Cardiac muscle cell (in vitro differentiated cells and primary cell): Measurements from ENCODE around the gene MSL2. TPM values are rescaled to one million over a fixed set of nuclear protein-coding genes. Genes with fewer than 3 reads are reported as not detected.
A peak's percentile ranks its signal among the peaks of the same experiment; 100 is the strongest.
"Not testable (repeated sequence)": the region's sequence is repeated elsewhere in the genome, so short reads cannot be mapped to it uniquely, and the experiment has no call there.

Experiments
- DNase-seq, 2 donors: peaks; one replicate each; pipeline versions ENCODE4 v3.0.0 to v3.0.0-alpha.2; 2010 to 2017; ENCODE audit warnings: low read depth in 1 of 2, low spot score in 1 of 2
- H3K27ac ChIP-seq: fragments of 200-600 bp; sonication (generic); 2 replicates; pipeline ENCODE4 v1.5.1; 2016
- H3K27me3 ChIP-seq: fragments of 200-600 bp; sonication (generic); 2 replicates; pipeline ENCODE4 v1.6.0; 2016; ENCODE audit warnings: control low read depth
- H3K36me3 ChIP-seq: fragments of 200-600 bp; sonication (generic); 2 replicates; pipeline ENCODE4 v1.5.1; 2016; ENCODE audit warnings: control low read depth
- H3K4me1 ChIP-seq: fragments of 200-600 bp; sonication (generic); 2 replicates; pipeline ENCODE4 v1.8.1; 2017; ENCODE audit warnings: low read depth, mild to moderate bottlenecking, mixed run types
- H3K4me3 ChIP-seq: fragments of 200-600 bp; sonication (generic); 2 replicates; pipeline ENCODE4 v1.5.1; 2016; ENCODE audit warnings: mild to moderate bottlenecking
- H3K9me3 ChIP-seq: fragments of 200-600 bp; sonication (generic); 2 replicates; pipeline ENCODE4 v1.5.1; 2017; ENCODE audit warnings: low read depth, mild to moderate bottlenecking, control low read depth
- polyA plus RNA-seq: library from polyadenylated mRNA; unstranded; fragments of >200 nt; fragmentation: Nextera tagmentation; extraction: Ambion mirVana; gene quantifications from 2 replicates; pipeline ENCODE4 v1.2.1, GENCODE V29; 2016
- total RNA-seq: library from RNA; depleted of rRNA; stranded (reverse); fragments of >200 nt; gene quantifications from 2 replicates; pipeline ENCODE4 v1.2.3, GENCODE V29; 2016
- TF ChIP-seq, protein P1 (sequence below): IDR thresholded peaks from 2 replicates; pipeline ENCODE4 v1.5.1; 2012; ENCODE audit warnings: low read depth, mild to moderate bottlenecking, low read length

MSL2 gene
- total and polyA plus RNA-seq, 2 experiments from 2014 or later = 5.3 to 16.4 TPM

DNA sequence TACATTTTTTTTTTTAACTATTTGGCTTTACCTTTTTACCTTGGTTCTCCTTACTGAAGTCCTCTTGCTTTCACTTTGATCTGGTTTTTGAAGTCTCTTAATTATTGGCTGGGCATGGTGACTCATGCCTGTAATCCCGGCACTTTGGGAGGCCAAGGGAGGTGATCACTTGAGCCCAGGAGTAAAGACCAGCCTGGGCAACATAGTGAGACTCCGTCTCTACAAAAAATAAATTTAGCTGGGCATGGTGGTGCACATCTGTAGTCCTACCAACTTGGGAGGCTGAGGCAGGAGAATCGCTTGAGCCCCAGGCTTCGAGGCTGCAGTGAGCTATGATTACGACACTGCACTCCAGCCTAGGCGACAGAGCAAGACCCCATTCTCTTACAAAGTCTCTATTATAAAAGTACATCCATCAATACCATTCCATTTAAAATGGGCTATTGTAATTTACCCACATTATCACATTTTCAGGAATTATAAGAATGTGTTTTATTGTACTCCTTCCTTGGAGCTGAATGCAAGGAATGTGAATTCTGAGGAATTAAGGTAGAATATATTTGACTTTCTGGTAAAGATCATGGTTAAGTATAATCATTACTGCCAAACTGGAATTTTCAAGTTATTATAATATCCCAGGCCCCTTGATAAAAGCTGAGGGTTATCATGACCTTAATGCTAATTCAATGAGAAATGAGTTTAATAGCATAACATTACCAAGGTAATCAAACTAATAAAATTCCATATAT lies 49.0 kb downstream of the MSL2 start:
- Histone ChIP-seq H3K27me3 (no peaks in the 10 kb centered on the region), H3K4me3 (no peak overlapping the region), H3K4me1 (no peaks in the 10 kb centered on the region), H3K27ac (peak overlapping the region; percentile 21), H3K9me3 (no peaks in the 10 kb centered on the region), H3K36me3 (peaks cover 33% of the 10 kb centered on the region)
- TF ChIP-seq, protein P1, sequence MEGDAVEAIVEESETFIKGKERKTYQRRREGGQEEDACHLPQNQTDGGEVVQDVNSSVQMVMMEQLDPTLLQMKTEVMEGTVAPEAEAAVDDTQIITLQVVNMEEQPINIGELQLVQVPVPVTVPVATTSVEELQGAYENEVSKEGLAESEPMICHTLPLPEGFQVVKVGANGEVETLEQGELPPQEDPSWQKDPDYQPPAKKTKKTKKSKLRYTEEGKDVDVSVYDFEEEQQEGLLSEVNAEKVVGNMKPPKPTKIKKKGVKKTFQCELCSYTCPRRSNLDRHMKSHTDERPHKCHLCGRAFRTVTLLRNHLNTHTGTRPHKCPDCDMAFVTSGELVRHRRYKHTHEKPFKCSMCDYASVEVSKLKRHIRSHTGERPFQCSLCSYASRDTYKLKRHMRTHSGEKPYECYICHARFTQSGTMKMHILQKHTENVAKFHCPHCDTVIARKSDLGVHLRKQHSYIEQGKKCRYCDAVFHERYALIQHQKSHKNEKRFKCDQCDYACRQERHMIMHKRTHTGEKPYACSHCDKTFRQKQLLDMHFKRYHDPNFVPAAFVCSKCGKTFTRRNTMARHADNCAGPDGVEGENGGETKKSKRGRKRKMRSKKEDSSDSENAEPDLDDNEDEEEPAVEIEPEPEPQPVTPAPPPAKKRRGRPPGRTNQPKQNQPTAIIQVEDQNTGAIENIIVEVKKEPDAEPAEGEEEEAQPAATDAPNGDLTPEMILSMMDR = no peak
- no peak for DNase-seq

DNA sequence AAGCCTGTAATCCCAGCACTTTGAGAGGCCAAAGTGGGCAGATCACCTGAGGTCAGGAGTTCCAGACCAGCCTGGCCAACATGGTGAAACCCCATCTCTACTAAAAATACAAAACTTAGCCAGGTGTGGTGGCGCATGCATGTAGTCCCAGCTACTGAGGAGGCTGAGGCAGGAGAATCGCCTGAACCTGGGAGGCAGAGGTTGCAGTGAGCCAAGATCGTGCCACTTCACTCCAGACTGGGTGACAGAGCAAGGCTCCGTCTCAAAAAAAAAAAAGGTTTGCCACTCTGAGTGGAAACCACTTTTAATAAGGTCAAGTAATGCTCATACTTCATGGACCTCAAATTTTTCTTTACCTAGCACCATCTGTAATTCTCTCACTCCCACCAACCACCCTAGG lies 51.7 kb downstream of the MSL2 start:
- not testable (repeated sequence) for H3K9me3 ChIP-seq, H3K27ac ChIP-seq, H3K4me3 ChIP-seq, DNase-seq, H3K27me3 ChIP-seq, H3K4me1 ChIP-seq
- H3K36me3 ChIP-seq = peaks cover 20% of the 10 kb centered on the region

DNA sequence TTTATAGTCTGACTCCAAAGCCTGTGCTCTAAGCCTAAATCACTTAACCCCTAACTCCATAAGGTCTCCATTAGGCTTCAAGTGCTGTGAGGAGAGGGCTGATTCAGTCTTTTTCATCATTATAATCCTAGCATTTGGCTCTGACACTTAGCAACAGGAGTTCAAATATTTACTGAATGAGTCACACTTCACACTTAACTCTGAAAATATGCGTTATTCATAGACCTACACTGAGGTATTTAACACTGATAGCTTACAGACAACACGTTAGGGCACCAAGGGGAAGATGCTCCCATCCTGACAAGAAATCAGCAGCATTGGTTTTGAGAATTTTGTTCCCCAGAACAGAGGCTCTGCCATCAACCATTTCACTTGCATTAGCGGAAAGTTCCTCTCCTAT lies 53.5 kb downstream of the MSL2 start:
- peaks cover 16% of the 10 kb centered on the region for H3K36me3 ChIP-seq
- peak in 1 of 2 donors; percentile 83 for DNase-seq

DNA sequence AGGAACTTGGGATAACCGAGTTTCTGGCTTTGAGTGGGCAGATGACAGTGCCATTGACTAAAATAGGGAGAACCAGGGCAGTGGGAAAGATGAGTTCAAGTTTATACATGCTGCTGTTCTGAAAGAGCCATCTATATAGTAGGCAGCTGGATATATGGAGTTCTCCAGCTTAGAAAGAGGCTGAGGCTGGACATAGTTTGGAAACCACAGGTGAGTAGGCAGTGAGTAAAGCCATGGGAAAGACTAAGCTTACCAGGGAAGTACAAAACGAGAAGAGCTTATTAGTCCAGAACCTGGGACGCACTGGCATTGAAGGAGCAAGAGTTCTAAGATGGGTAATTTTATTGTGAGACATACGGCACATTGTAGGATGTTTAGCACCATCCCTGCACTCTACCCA lies 54.2 kb downstream of the MSL2 start:
- Histone ChIP-seq H3K27me3 (no peaks in the 10 kb centered on the region), H3K36me3 (peaks cover 15% of the 10 kb centered on the region), H3K9me3 (no peaks in the 10 kb centered on the region), H3K27ac (peak overlapping the region; percentile 3), H3K4me3 (no peak overlapping the region), H3K4me1 (no peaks in the 10 kb centered on the region)
- TF ChIP-seq, protein P1 = no peak
- no peak for DNase-seq

More for the DNA sequence above, 53.5 kb downstream of the MSL2 start:
- Histone ChIP-seq H3K27ac (peak overlapping the region; percentile 3), H3K27me3 (no peaks in the 10 kb centered on the region), H3K4me3 (no peak overlapping the region), H3K9me3 (no peaks in the 10 kb centered on the region), H3K4me1 (no peaks in the 10 kb centered on the region)
- TF ChIP-seq, protein P1 = no peak

DNA sequence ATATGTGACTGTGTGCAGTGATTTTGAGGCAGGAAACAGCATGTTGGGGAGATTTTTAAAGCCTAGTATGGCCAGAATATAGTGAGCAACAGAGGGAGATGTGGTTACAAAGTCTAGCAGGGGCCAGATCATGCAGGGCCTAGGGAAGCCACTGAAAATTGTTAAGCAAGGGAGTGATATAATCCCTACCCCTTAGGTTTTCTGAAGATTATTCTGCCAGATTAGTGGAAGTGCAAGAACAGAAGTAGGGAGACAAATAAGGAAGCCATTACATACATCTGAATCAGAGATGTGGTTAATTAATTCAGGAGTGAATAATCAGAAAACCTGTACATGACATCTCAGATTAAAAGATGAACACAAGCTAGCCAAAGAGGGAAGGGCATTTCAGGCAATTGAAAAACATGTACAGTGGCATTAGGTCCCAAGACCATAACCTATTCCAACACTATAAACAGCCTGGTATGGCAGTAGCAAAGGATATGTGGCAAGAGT lies 54.8 kb downstream of the MSL2 start:
- DNase-seq = no peak

DNA sequence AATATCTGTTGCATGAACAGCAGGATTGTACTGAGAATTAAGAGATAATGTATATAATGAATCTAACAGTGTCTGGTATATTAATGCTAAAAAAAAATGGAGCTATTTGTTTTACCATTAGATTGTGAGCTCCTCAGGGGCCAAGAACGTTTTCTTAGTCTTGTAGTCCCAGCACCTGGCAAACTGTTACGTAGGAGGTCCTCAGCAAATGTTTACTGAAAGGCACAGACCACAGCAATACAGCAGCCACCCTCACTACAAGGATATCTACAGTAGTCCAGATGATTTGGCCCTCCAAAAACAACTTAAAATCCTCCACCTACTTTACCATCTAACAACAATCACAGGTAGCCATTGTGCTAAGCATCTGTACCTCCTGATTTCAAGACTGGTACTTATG lies 59.7 kb downstream of the MSL2 start:
- Histone ChIP-seq H3K27ac (no peak overlapping the region), H3K4me3 (no peak overlapping the region), H3K4me1 (peaks cover 14% of the 10 kb centered on the region)

More for the DNA sequence above, 54.8 kb downstream of the MSL2 start:
- TF ChIP-seq, protein P1 = no peak
- Histone ChIP-seq H3K27me3 (no peaks in the 10 kb centered on the region), H3K4me1 (no peaks in the 10 kb centered on the region), H3K9me3 (no peaks in the 10 kb centered on the region), H3K27ac (no peak overlapping the region), H3K36me3 (peaks cover 17% of the 10 kb centered on the region), H3K4me3 (no peak overlapping the region)

More for the DNA sequence above, 59.7 kb downstream of the MSL2 start:
- DNase-seq = no peak
- no peaks in the 10 kb centered on the region for H3K27me3 ChIP-seq
- H3K36me3 ChIP-seq = peaks cover 5% of the 10 kb centered on the region
- H3K9me3 ChIP-seq = no peaks in the 10 kb centered on the region
- TF ChIP-seq, protein P1 = no peak
